ENCODE results near the gene CACNA1C. TPM values are rescaled to one million over a fixed set of nuclear protein-coding genes. Genes with fewer than 3 reads are reported as not detected.

CACNA1C gene
- total RNA-seq, 1 experiment from 2014 or later: 3.7 TPM

GRCh38 chr12:2617365-2617764 lies 564.6 kb downstream of the CACNA1C start:
- no peak for DNase-seq (ENCODE audit: low spot score)
- TF ChIP-seq CTCF (conservative IDR thresholded peaks at IDR 0.05; ENCODE audit: low read depth, low read length) (no peak), EZH2 (IDR thresholded peaks at IDR 0.05; ENCODE audit: borderline replicate concordance, low read depth, low read length, poor library complexity, severe bottlenecking) (no peak)
- Histone ChIP-seq H3K36me3 (ENCODE audit: insufficient read depth, low read length, poor library complexity, severe bottlenecking) (no peaks in the 10 kb centered on the region), H3K9me3 (ENCODE audit: low read depth, low read length, poor library complexity, severe bottlenecking) (no peaks in the 10 kb centered on the region), H3K27ac (ENCODE audit: low read depth, low read length, poor library complexity, severe bottlenecking) (no peak overlapping the region), H3K4me1 (ENCODE audit: insufficient read depth, low read length, poor library complexity, severe bottlenecking) (no peaks in the 10 kb centered on the region), H3K4me3 (ENCODE audit: low read depth, low read length, poor library complexity, severe bottlenecking) (no peak overlapping the region), H3K27me3 (replicated peaks; ENCODE audit: insufficient read depth, low read depth, low read length, poor library complexity) (no peaks in the 10 kb centered on the region)
- no TSS peak for BruUV-seq (replicated peaks)
- CTCF ChIA-PET: no interaction called here
- intact Hi-C loops (cut with micrococcal nuclease; ENCODE audit: unreplicated experiment): no loop called here
- POLR2A ChIA-PET (ENCODE audit: low non-redundant PET): no interaction called here

- H3K4me1 ChIP-seq (ENCODE audit: insufficient read depth, low read length, poor library complexity, severe bottlenecking): no peaks in the 10 kb centered on the region
- no peak overlapping the region for H3K4me3 ChIP-seq (ENCODE audit: low read depth, low read length, poor library complexity, severe bottlenecking)
- H3K36me3 ChIP-seq (ENCODE audit: insufficient read depth, low read length, poor library complexity, severe bottlenecking): no peaks in the 10 kb centered on the region
- no peak for DNase-seq (ENCODE audit: low spot score)
- no TSS peak for BruUV-seq (replicated peaks)
- ChIA-PET CTCF (no interaction called here), POLR2A (ENCODE audit: low non-redundant PET) (no interaction called here)
- no peaks in the 10 kb centered on the region for H3K27me3 ChIP-seq (replicated peaks; ENCODE audit: insufficient read depth, low read depth, low read length, poor library complexity)
- H3K27ac ChIP-seq (ENCODE audit: low read depth, low read length, poor library complexity, severe bottlenecking): no peak overlapping the region
- H3K9me3 ChIP-seq (ENCODE audit: low read depth, low read length, poor library complexity, severe bottlenecking): no peaks in the 10 kb centered on the region
- intact Hi-C loops (cut with micrococcal nuclease; ENCODE audit: unreplicated experiment): no loop called here
- TF ChIP-seq EZH2 (IDR thresholded peaks at IDR 0.05; ENCODE audit: borderline replicate concordance, low read depth, low read length, poor library complexity, severe bottlenecking) (no peak), CTCF (conservative IDR thresholded peaks at IDR 0.05; ENCODE audit: low read depth, low read length) (no peak)
Observed at GRCh38 chr12:2618291-2618995, 565.7 kb downstream of the CACNA1C start.

GRCh38 chr12:2619136-2619535 lies 566.3 kb downstream of the CACNA1C start:
- BruUV-seq (replicated peaks): no TSS peak
- intact Hi-C loops (cut with micrococcal nuclease; ENCODE audit: unreplicated experiment): no loop called here
- TF ChIP-seq CTCF (conservative IDR thresholded peaks at IDR 0.05; ENCODE audit: low read depth, low read length) (no peak), EZH2 (IDR thresholded peaks at IDR 0.05; ENCODE audit: borderline replicate concordance, low read depth, low read length, poor library complexity, severe bottlenecking) (no peak)
- Histone ChIP-seq H3K4me3 (ENCODE audit: low read depth, low read length, poor library complexity, severe bottlenecking) (no peak overlapping the region), H3K9me3 (ENCODE audit: low read depth, low read length, poor library complexity, severe bottlenecking) (no peaks in the 10 kb centered on the region), H3K4me1 (ENCODE audit: insufficient read depth, low read length, poor library complexity, severe bottlenecking) (no peaks in the 10 kb centered on the region), H3K36me3 (ENCODE audit: insufficient read depth, low read length, poor library complexity, severe bottlenecking) (no peaks in the 10 kb centered on the region), H3K27ac (ENCODE audit: low read depth, low read length, poor library complexity, severe bottlenecking) (no peak overlapping the region), H3K27me3 (replicated peaks; ENCODE audit: insufficient read depth, low read depth, low read length, poor library complexity) (no peaks in the 10 kb centered on the region)
- CTCF ChIA-PET: no interaction called here
- POLR2A ChIA-PET (ENCODE audit: low non-redundant PET): no interaction called here
- DNase-seq (ENCODE audit: low spot score): no peak

All from A673 (cell line).